Measurements from ENCODE around the gene RPS18. TPM values are rescaled to one million over a fixed set of nuclear protein-coding genes. Genes with fewer than 3 reads are reported as not detected.

The RPS18 gene
- total and polyA plus RNA-seq, 2 of the 13 experiments (the other 11 are each of a cell fraction or from before 2014, with no cell fraction given): 3,896 to 5,806 TPM

- no peak for TF ChIP-seq ZNF274 (CRISPR knock-in tag; IDR thresholded peaks at IDR 0.05)
- TF ChIP-seq HDAC6 (IDR thresholded peaks at IDR 0.05; ENCODE audit: low read depth, low read length): no peak
- TF ChIP-seq TEAD3 (CRISPR knock-in tag; optimal IDR thresholded peaks at IDR 0.05; ENCODE audit: borderline replicate concordance): no peak
- TF ChIP-seq NFE2L1 (CRISPR knock-in tag; IDR thresholded peaks at IDR 0.05; ENCODE audit: borderline replicate concordance): no peak
- TF ChIP-seq U2AF2 (IDR thresholded peaks at IDR 0.05; ENCODE audit: low read depth, low read length): no peak
- no peak for TF ChIP-seq ZFAT (CRISPR knock-in tag; conservative IDR thresholded peaks at IDR 0.05)
- no peak for TF ChIP-seq ZNF644 (CRISPR knock-in tag; IDR thresholded peaks at IDR 0.05; ENCODE audit: low read depth)
- TF ChIP-seq TEAD2 (CRISPR knock-in tag; IDR thresholded peaks at IDR 0.05): no peak
- TF ChIP-seq NAIF1 (CRISPR knock-in tag; IDR thresholded peaks at IDR 0.05; ENCODE audit: borderline replicate concordance): no peak
- no peak for TF ChIP-seq NONO (IDR thresholded peaks at IDR 0.05)
- no peak for TF ChIP-seq NONO (CRISPR knock-in tag; conservative IDR thresholded peaks at IDR 0.05)
- TF ChIP-seq ZNF674 (CRISPR knock-in tag; IDR thresholded peaks at IDR 0.05; ENCODE audit: low read depth): no peak
- TF ChIP-seq, protein P1, sequence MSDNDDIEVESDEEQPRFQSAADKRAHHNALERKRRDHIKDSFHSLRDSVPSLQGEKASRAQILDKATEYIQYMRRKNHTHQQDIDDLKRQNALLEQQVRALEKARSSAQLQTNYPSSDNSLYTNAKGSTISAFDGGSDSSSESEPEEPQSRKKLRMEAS (IDR thresholded peaks at IDR 0.05): 0 out of 2 replicates have a peak, but pooled peaks have one; percentile 1
- peak; percentile 41; the same call in 1 of the 2 replicates for TF ChIP-seq KAT8 (CRISPR knock-in tag; IDR thresholded peaks at IDR 0.05)
- peak; percentile 11; the same call in 1 of the 2 replicates for TF ChIP-seq ZNF746 (CRISPR knock-in tag; IDR thresholded peaks at IDR 0.05)
- TF ChIP-seq SALL2 (CRISPR knock-in tag; IDR thresholded peaks at IDR 0.05): peak; percentile 29; the same call in 1 of the 2 replicates
- TF ChIP-seq BCL6 (CRISPR knock-in tag; IDR thresholded peaks at IDR 0.05): peak; percentile 61
- no peak for TF ChIP-seq ISX (CRISPR knock-in tag; conservative IDR thresholded peaks at IDR 0.05)
- peak; percentile 45; the same call in 1 of the 2 replicates for TF ChIP-seq MED1 (CRISPR knock-in tag; IDR thresholded peaks at IDR 0.05)
- 0 out of 2 replicates have a peak, but pooled peaks have one; percentile 32 for TF ChIP-seq SP5 (CRISPR knock-in tag; IDR thresholded peaks at IDR 0.05; ENCODE audit: borderline replicate concordance, low read depth)
- TF ChIP-seq ZNF264 (CRISPR knock-in tag; IDR thresholded peaks at IDR 0.05): no peak
- no peak for TF ChIP-seq ZFY (CRISPR knock-in tag; IDR thresholded peaks at IDR 0.05)
- TF ChIP-seq PHB2 (IDR thresholded peaks at IDR 0.05; ENCODE audit: partially characterized antibody): no peak
- no peak for TF ChIP-seq PCBP2 (optimal IDR thresholded peaks at IDR 0.05; ENCODE audit: low read depth, low read length, poor library complexity, severe bottlenecking)
- no peak for TF ChIP-seq ZNF678 (CRISPR knock-in tag; IDR thresholded peaks at IDR 0.05)
- peak; percentile 88; the same call in 1 of the 2 replicates for TF ChIP-seq TGIF2 (CRISPR knock-in tag; IDR thresholded peaks at IDR 0.05)
- TF ChIP-seq MEF2D (CRISPR knock-in tag; IDR thresholded peaks at IDR 0.05): no peak
- TF ChIP-seq ZBTB43 (CRISPR knock-in tag; conservative IDR thresholded peaks at IDR 0.05): no peak
These were observed 23.8 kb upstream of the RPS18 start (continued) for GRCh38 chr6:33247977-33248642.

All from HepG2 (cell line).